OCI-LY7 (cell line): ENCODE measurements around the gene RBMY1E. TPM values are rescaled to one million over a fixed set of nuclear protein-coding genes. Genes with fewer than 3 reads are reported as not detected.
"Not testable (repeated sequence)": the region's sequence is repeated elsewhere in the genome, so short reads cannot be mapped to it uniquely, and the experiment has no call there.

ENCODE experiments used
- Bru-seq: library from RNA; stranded (reverse); fragments of 400-500 nt; gene quantifications from one replicate; lab custom pipeline; 2021; lab: Mats Ljungman, UMichigan
- BruChase-seq, 2 experiments: library from RNA; stranded (reverse); fragments of 400-500 nt; gene quantifications; one replicate each; lab custom pipeline; 2021; lab: Mats Ljungman, UMichigan
- BruUV-seq: library from RNA; stranded (reverse); fragments of 400-500 nt; replicated peaks from 2 replicates; lab custom pipeline; 2021; lab: Mats Ljungman, UMichigan
- CTCF ChIA-PET: fragments of 300-600 bp; sonication (Branson Sonifier 250); formaldehyde crosslinking; loops from one replicate; lab custom pipeline; 2022; ENCODE audit warnings: antibody characterized with exemption; ENCODE audit not compliant: unreplicated experiment; lab: Charles Lee
- POLR2A ChIA-PET: fragments of 300-600 bp; sonication (Branson Sonifier 250); formaldehyde crosslinking; loops from one replicate; lab custom pipeline; 2022; ENCODE audit warnings: antibody characterized with exemption; lab: Charles Lee
- DNase-seq: peaks from one replicate; pipeline ENCODE4 v3.0.0-alpha.2; 2015; ENCODE audit warnings: low spot score
- H2AFZ ChIP-seq: fragments of 200-600 bp; sonication (generic), shearing (Covaris generic); 2 replicates; pipeline ENCODE4 v1.6.1; 2014; ENCODE audit warnings: mild to moderate bottlenecking, antibody characterized with exemption, low read length, moderate library complexity
- H3K27ac ChIP-seq: fragments of 200-600 bp; sonication (generic); 2 replicates; pipeline ENCODE4 v1.5.1; 2014; ENCODE audit warnings: mixed run types, low read depth, mild to moderate bottlenecking, moderate library complexity, low read length, inconsistent platforms; ENCODE audit not compliant: poor library complexity, severe bottlenecking
- H3K36me3 ChIP-seq: fragments of 200-600 bp; sonication (generic); 2 replicates; pipeline ENCODE4 v1.6.1; 2014; ENCODE audit warnings: mild to moderate bottlenecking, antibody characterized with exemption, low read length, moderate library complexity, mixed read lengths; ENCODE audit not compliant: insufficient read depth
- H3K4me1 ChIP-seq: fragments of 200-600 bp; sonication (generic); 2 replicates; pipeline ENCODE4 v1.5.1; 2014; ENCODE audit warnings: mild to moderate bottlenecking, low read length; ENCODE audit not compliant: insufficient read depth, poor library complexity, severe bottlenecking
- H3K4me2 ChIP-seq: fragments of 200-600 bp; sonication (generic); 2 replicates; pipeline ENCODE4 v1.6.1; 2014; ENCODE audit warnings: mild to moderate bottlenecking, low read length
- H3K4me3 ChIP-seq: fragments of 200-600 bp; sonication (generic); 2 replicates; pipeline ENCODE4 v1.5.1; 2014; ENCODE audit warnings: mild to moderate bottlenecking, low read depth, low read length; ENCODE audit not compliant: poor library complexity, severe bottlenecking
- H3K79me2 ChIP-seq: fragments of 200-600 bp; sonication (generic); 2 replicates; pipeline ENCODE4 v1.6.1; 2016; ENCODE audit warnings: low read depth, mild to moderate bottlenecking, low read length, moderate library complexity, mixed read lengths; ENCODE audit not compliant: insufficient read depth
- H3K9me2 ChIP-seq: fragments of 200-600 bp; sonication (generic); 2 replicates; pipeline ENCODE4 v1.6.1; 2016; ENCODE audit warnings: mild to moderate bottlenecking, low read length, mixed read lengths; ENCODE audit not compliant: insufficient read depth
- H3K9me3 ChIP-seq: fragments of 200-600 bp; sonication (generic); 2 replicates; pipeline ENCODE4 v1.6.1; 2014; ENCODE audit warnings: mild to moderate bottlenecking, mixed run types, low read length, mixed read lengths
- H4K20me1 ChIP-seq: fragments of 200-600 bp; sonication (generic); 2 replicates; pipeline ENCODE4 v1.6.1; 2014; ENCODE audit warnings: mild to moderate bottlenecking, antibody characterized with exemption, low read length, moderate library complexity, mixed read lengths; ENCODE audit not compliant: insufficient read depth
- intact Hi-C: fragments of 100-400 bp; cut with micrococcal nuclease; formaldehyde crosslinking; loops from one replicate; pipeline ENCODE4 v1.10.0; 2022; ENCODE audit not compliant: unreplicated experiment
- long read RNA-seq: library from polyadenylated mRNA; stranded (forward); transcript quantifications from one replicate; pipeline ENCODE4 v2.0.0, GENCODE V29; 2022
- total RNA-seq, 2 experiments: library from RNA; depleted of rRNA in 1 of 2; stranded (reverse); fragments of >200 nt in 1 of 2; shearing (Covaris generic) in 1 of 2; gene quantifications; 2 replicates each; pipeline ENCODE4 v1.2.3, GENCODE V29; 2014 to 2022

The RBMY1E gene
- total RNA-seq (2014; rRNA removed; shearing (Covaris generic)): not detected in 2 replicates
- total RNA-seq (2022): not detected in 2 replicates
- Bru-seq, nascent RNA: not detected
- not detected for BruChase-seq, experiment 1, labeled RNA remaining after a 6-hour chase
- not detected for BruChase-seq, experiment 2, labeled RNA remaining after a 2-hour chase
- long read RNA-seq: 0 reads

DNA sequence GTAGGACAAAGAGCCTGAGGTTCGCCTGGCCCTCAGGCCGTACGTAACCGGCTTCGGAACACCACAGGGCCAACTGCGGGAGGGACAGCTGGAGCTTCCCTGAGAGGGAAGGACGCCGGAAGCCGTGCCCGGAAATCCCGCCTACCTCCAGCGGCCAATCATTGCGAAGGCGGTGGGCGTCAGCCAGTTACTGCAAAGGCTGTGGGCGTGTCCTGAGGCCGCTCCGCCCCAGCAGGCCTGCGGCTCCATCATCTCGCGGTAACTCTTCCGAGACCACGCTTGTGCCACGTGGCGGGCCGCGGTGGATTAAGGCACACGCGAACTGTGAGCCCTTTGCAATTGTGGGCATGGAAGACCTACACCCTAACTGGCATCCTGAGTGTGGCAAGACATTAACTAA is at the start of gene RBMY1E:
Gene RBMY1E (minus strand): TSS at position 101 of the 400 bp plus-strand sequence. CDS start 1,978 bp downstream, outside the sequence.
- H3K4me3 ChIP-seq, POLR2A ChIA-PET, CTCF ChIA-PET, H4K20me1 ChIP-seq, H3K4me1 ChIP-seq, BruUV-seq, H3K9me2 ChIP-seq, H3K79me2 ChIP-seq, DNase-seq, H3K36me3 ChIP-seq, H2AFZ ChIP-seq, H3K27ac ChIP-seq, intact Hi-C loops, H3K9me3 ChIP-seq, H3K4me2 ChIP-seq: not testable (repeated sequence)

DNA sequence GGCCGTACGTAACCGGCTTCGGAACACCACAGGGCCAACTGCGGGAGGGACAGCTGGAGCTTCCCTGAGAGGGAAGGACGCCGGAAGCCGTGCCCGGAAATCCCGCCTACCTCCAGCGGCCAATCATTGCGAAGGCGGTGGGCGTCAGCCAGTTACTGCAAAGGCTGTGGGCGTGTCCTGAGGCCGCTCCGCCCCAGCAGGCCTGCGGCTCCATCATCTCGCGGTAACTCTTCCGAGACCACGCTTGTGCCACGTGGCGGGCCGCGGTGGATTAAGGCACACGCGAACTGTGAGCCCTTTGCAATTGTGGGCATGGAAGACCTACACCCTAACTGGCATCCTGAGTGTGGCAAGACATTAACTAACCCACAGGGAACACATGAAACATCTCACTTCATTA is 23.4 kb downstream of the RBMY1E start, which contains the start of gene RBMY1D:
Gene RBMY1D (minus strand): TSS at position 101 of the 400 bp plus-strand sequence. CDS start 2,013 bp downstream, outside the sequence.
- H3K36me3 ChIP-seq, H3K4me3 ChIP-seq, H3K79me2 ChIP-seq, POLR2A ChIA-PET, H2AFZ ChIP-seq, H3K4me2 ChIP-seq, BruUV-seq, H3K9me3 ChIP-seq, DNase-seq, intact Hi-C loops, H3K9me2 ChIP-seq, H3K4me1 ChIP-seq, H3K27ac ChIP-seq, CTCF ChIA-PET, H4K20me1 ChIP-seq: not testable (repeated sequence)

DNA sequence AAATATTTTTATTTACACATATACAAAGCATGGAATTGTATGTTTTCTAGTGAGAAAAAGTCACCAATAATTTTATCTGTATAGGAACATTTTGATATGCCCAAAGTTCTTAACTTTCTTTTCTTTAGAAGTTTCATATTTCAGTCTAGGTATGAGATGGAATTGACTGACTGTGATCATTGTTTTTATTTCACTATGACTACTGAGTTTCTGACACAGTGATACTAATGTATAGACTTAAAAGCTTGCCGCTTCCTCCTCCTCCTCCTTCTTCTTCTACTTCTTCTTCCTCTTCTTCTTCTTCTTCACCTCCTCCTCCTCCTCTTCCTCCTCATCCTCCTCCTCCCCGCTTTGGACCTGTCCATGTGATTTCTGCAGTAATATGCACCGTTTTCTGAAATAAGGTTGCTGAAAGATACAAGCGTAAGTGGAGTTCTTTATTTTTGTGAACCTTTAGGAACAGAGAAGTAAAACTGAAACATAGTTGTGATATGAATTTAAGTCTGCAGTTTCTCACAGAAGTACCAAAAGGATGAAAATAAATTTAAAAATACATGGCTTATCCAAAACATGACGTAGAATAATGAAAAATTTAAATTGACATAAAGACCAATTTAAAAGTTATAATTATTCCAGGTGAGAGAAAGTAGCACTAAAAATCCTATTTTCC is 48.3 kb downstream of the RBMY1E start:
- H3K4me1 ChIP-seq, POLR2A ChIA-PET, H3K36me3 ChIP-seq, BruUV-seq, H3K79me2 ChIP-seq, intact Hi-C loops, H3K9me3 ChIP-seq, H3K27ac ChIP-seq, H4K20me1 ChIP-seq, H2AFZ ChIP-seq, H3K4me2 ChIP-seq, H3K4me3 ChIP-seq, H3K9me2 ChIP-seq, CTCF ChIA-PET, DNase-seq: not testable (repeated sequence)

Other genes with a start within 250 kb of the RBMY1E start
- gene RBMY1D, start 23.5 kb downstream of the RBMY1E start, total RNA-seq (2014; rRNA removed; shearing (Covaris generic)): not detected in 2 replicates
- not detected in 2 replicates for gene RBMY1D, start 23.5 kb downstream of the RBMY1E start, total RNA-seq (2022)